G401.6 (cell line): Measurements from ENCODE around the gene ABCF1.

Experiments used
- FAIRE-seq: peaks from 2 replicates; lab custom pipeline; 2012; peaks lifted over from hg19 to GRCh38; lab: Jason Lieb, UNC

The ABCF1 gene

GRCh38 chr6:30601815-30602641 is 30.8 kb downstream of the ABCF1 start:
- FAIRE-seq, result no peak

- FAIRE-seq, result no peak
These were observed 32.7 kb downstream of the ABCF1 start for GRCh38 chr6:30603961-30604360.

DNA sequence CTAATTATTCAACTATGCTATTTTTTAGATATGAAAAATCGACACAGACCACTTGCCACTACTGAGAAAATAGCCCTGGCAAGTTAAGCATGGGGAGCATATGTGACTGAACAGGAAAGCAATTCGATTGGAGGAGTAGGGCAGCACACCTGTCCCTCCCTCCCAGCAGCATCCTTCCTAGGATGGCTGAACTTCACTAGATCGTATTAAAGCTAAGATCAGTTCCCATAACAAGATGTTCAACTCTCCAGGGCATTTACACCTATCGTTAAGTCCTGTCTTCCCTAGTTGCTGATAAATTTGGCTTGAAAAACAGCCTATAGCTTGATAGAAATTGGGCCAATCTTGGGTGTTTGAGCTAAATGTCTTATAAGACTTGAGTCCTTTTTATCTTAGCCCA is 38.8 kb downstream of the ABCF1 start:
- FAIRE-seq, result no peak

GRCh38 chr6:30611150-30611855 is 40.1 kb downstream of the ABCF1 start:
- FAIRE-seq, result no peak

DNA sequence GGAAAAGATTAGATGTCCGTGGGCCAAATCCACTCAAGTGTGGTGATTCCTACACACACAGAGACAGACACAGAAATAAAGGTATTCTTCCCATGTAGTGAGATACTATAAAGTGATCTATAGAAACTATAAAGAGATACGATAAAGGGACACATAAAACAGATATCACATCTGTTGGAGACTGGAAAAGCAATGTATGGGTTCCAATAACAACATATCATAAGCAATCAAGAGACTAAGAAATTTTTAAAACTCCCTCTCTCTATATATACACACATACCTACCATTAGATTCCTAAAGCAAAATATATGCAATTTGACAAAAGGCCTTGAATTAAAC is 40.6 kb downstream of the ABCF1 start:
- no peak for FAIRE-seq

DNA sequence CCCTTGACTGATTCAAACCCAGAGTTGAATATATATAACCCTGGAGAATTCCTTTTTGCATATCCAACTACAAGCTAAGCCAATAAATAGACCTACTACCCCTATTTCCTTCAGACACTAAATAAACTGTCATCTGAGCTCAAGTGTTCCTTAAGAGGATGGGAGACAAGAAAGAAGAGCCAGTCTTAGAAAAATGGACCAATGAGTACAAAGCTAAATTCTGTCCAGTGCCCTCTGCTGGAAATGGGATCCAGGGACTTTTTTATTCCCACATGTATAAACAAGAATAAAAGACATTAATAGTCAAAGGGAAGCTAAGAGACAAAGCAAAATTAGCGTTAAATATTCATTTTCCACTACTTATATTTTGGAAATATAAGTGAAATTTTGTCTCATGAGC is 41.0 kb downstream of the ABCF1 start:
- FAIRE-seq, result peak; percentile 3

DNA sequence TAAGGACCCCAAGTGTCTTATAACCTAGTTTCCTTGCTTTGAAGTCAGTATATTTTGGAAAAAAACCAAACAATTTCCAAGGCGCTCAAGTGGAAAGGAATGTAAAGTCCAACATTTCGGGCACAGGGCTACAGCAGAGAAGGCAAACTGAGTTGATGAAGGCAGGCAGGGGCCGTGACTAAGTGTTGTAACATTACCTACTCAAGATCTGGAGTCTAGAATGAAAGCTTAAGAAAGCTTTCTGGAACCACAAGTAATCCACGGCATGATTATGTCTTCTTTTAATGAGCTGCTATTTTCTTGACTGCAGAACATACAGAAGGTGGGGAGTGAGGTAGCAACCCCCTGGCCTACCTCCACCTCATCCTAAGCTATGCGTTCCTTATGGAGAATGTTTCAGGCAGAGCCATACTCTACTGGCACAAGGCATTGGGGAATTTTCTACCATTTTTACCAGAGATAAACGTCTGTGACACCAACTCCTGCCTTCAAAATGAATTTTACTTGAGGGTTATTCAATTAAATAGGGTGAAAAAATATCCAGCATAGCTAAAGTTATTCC is 41.5 kb downstream of the ABCF1 start:
- no peak for FAIRE-seq

DNA sequence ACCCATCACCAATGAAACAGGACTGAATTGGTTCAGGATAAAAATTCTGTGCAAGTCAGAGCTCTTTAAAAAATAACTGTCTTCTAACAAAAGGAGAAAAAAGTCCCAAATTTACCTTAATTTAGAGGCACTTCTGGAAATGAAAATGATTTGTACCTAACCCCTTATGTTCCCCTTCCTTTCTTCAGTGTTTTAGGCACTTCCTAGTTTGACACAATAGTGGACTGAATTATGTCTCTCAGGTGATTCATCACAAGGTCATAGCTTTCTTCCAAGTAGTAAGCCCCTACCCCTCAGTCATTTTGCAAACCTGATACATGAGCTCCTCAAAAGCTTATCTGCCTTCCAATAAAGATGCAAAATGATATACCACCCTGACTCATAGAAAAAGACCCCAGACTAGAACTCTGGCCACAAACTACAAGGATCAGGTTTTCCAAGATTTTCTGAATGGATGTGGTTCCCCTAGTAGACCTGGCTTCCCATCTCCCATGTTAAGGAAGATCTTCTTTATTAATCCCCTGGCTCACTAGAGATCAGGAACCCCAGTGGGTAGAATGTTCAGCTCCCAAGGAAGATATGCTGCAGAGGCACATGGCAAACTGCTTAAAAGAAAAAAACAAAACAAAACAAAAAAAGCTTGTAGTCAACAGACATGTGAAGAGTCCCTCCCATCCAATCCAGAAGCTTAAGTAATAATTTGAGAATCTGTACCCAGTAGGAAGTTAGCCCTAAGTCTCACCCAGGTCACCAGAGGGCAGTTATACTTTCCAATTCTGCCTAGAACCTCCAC is 42.2 kb downstream of the ABCF1 start:
- FAIRE-seq, result no peak

DNA sequence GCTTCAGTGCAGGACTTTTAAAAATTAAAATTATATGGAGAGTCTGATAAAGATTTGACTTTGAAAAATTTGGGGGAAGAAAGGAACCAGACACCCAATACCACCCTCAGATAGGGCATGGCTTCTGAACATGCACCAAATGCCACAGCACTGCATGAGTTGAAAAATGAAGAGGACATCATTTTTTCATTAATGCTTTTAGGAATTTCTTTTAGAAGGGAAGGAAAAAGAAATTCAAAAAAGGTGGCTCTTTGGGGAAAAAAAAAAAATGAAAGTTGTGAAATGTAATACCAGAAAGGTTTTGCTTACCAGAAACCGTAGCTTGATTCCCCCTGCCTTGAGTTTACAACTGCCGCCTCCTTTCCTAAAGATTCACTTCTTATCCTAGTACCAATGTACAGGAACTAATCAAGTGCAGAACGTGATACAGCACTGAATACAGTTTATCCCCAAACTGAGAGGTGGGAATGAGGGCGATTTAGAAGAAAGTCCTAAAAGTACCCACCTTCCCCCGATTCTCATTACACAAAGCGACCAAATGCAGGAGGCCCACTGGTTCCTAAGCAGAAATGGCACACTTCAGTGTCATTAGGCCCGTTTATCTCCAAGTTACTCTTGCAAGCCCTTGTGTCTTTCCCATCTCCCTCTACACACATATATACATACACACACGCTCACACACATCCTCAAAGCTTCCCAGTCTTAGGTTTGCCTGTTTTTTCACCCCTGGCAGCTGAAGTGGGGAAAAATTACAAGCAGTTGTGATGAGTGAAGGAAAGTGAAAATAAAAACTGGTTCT is 43.0 kb downstream of the ABCF1 start:
- no peak for FAIRE-seq

DNA sequence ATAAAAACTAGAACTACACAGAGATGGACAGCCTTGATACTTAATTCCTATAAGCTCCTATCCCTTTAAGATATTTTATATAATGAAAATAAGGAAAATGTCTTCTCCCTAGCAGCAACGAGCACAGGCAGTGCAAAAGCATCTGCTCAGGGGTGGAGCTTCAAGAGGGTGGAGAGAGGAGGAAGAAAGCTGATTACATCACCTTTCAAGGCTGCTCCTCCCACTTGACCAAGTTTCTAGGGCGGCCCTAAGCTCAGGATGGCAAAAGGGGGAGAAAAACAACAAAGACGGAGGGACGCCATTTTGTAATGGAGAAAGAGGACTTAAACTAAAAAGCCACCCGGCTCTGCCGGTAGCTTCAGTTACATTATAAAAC is 43.6 kb downstream of the ABCF1 start:
- FAIRE-seq, result peak; percentile 98

- no peak for FAIRE-seq
These were observed 44.1 kb downstream of the ABCF1 start for GRCh38 chr6:30615219-30615957.

- FAIRE-seq, result no peak
These were observed 44.9 kb downstream of the ABCF1 start for GRCh38 chr6:30615958-30616810.

- FAIRE-seq, result peak; percentile 99
These were observed 45.7 kb downstream of the ABCF1 start, which contains the start of gene PPP1R10 for GRCh38 chr6:30616811-30617564. Gene PPP1R10, minus strand, starts transcription at chr6:30617243. Its CDS starts 7,299 bp downstream, at chr6:30609944.

DNA sequence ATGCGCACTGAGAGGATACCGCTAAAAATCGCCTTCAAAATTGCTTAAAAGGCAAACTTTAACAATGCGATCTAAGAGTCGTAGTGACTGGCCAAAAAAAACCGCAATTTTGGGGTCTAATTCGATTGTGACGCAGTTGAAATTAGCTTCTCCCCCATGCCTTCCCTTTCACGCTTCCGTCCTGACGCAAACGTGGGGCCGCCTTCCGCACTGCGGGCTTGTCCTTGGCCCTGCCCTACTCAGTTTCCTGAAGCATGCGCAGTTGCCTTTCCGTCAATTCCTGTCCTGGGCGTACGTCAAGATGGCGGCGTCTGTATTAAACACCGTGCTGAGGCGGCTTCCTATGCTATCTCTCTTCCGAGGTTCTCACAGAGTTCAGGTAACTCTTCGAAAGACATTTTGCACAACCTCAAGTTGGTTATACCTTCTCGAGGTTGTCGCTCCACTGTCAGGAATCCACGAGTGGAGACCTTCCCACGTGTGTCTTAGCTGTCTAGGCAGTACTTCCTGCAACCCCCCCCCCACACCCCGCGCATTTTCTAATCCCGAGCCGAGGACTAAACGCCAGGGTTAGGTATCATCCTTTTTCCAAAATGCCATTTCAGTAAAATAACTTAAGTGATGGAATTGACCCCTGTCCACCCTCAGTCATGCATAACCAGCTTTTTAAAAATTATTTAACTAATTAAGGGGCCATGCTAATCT is 46.5 kb downstream of the ABCF1 start, which contains the start of gene MRPS18B:
TSS of gene MRPS18B (plus strand) at position 276 of the 705 bp plus-strand sequence. CDS start at position 302, 26 bp downstream.
- no peak for FAIRE-seq

DNA sequence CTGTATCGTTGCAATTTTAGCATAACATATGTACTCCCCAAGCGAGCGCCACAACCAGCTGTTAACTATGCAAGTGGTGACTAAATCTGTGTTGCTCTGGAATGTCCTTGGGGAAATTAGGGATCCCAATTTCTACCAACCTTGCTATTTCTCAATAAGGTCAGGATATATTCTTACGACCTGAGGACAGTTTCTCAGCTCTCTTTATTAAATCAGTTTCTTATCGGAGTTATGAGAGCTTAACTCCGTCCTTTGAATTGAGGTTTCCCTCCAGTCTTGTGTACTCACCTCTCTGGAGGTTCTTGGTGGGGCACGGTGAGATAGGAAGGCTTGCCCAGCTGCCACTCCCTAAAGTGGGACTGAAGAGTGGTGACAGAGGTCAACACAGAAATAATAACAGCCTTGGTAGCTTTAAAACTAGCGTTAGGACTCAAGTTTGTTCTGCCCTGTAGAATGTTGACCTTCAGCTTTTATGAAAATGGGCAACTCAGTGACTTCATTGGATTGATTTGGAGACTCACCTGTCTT is 47.1 kb downstream of the ABCF1 start:
- FAIRE-seq, result no peak

DNA sequence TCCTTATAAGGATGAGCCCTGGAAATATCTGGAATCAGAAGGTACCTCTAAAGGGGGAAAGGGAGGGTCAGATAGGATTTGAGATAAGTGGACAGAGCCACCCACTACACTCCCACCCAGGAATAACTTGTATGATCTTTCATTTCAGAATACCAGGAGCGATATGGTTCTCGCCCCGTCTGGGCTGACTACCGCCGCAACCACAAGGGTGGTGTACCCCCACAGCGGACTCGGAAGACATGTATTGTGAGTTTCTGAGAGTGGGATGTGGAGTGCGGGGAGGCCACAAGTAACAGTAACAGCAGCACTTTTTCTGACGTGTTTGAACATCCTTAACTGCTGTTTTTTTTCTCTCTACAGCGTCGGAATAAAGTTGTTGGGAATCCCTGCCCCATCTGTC is 48.3 kb downstream of the ABCF1 start:
- FAIRE-seq, result no peak

GRCh38 chr6:30625511-30625910 is 54.3 kb downstream of the ABCF1 start:
- no peak for FAIRE-seq
